K562 (cell line): ENCODE results near the gene SCNN1B. TPM values are rescaled to one million over a fixed set of nuclear protein-coding genes. Genes with fewer than 3 reads are reported as not detected.

Source experiments
- ETS2 ChIP-seq: IDR thresholded peaks from 2 replicates; pipeline ENCODE4 v1.6.1; 2016; ENCODE audit warnings: borderline replicate concordance, missing genetic modification characterization, mild to moderate bottlenecking, moderate library complexity, missing compliant biosample characterization; ENCODE audit not compliant: poor library complexity, severe bottlenecking
- PURB ChIP-seq: sonication (generic); formaldehyde crosslinking; IDR thresholded peaks from 2 replicates; pipeline ENCODE4 v1.9.0; 2021; ENCODE audit warnings: low read depth, mild to moderate bottlenecking, missing genetic modification reagents
- ZFP36 ChIP-seq: fragments of 150-350 bp; IDR thresholded peaks from 2 replicates; pipeline ENCODE4 v1.6.1; 2018; ENCODE audit warnings: low read length, low read depth; ENCODE audit not compliant: partially characterized antibody
- polyA plus RNA-seq, 8 experiments: library from polyadenylated mRNA; depleted of rRNA in 4 of 8; stranded (reverse) in 5 of 8; unstranded in 3 of 8; fragments of >200 nt; fragmentation: Nextera tagmentation in 2 of 8; fragmentation: Illumina TruSeq in 1 of 8; extraction: Ambion mirVana in 2 of 8; extraction: Trizol in 1 of 8; gene quantifications; 2 replicates each; pipeline versions ENCODE4 v1.2.1 to v1.2.3, GENCODE V29; 2011 to 2014; ENCODE audit warnings: inconsistent platforms in 1 of 8, missing spikeins in 1 of 8
- total RNA-seq, 7 experiments: library from RNA; depleted of rRNA in 6 of 7; stranded (reverse); fragments of >200 nt in 6 of 7; fragmentation: Illumina TruSeq in 2 of 7; extraction: Trizol in 2 of 7; gene quantifications; 2 replicates each; pipeline versions ENCODE4 v1.2.1 to v1.2.3, GENCODE V29; 2011 to 2021; ENCODE audit warnings: low replicate concordance in 1 of 7
- TF ChIP-seq, protein P1 (sequence below): sonication (generic); formaldehyde crosslinking; IDR thresholded peaks from 2 replicates; pipeline ENCODE4 v1.8.0; 2022; ENCODE audit warnings: mild to moderate bottlenecking, missing genetic modification reagents
- TF ChIP-seq, protein P2 (sequence below): sonication (generic); formaldehyde crosslinking; IDR thresholded peaks from 2 replicates; pipeline ENCODE4 v1.9.0; 2022; ENCODE audit warnings: mild to moderate bottlenecking, missing genetic modification reagents

Gene SCNN1B
- total and polyA plus RNA-seq, 9 of the 15 experiments (the other 6 are each of a cell fraction or from before 2014, with no cell fraction given) = not detected

DNA sequence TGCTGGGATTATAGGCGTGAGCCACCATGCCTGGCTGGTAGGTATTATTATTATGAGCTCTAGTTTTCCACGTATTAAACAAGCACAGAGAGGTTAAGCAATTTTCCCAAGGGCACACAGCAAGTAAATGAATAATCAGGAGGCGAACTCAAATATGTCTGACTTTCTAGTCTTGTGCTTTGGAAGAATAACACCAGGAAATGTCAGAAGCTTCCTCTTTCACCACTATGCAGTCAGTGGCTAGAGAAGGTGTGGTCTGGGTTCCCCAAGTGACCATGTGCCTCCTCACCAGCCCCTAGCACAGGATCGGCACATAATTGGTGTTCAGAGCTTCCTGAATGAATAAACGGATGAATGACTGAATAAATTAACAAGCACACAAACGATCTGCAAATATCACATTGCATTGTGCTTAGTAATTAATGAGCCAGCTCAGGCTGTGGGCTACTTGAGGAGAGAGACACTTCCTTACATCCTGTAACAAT lies 21.6 kb upstream of the SCNN1B start (continued):
- TF ChIP-seq, protein P1, sequence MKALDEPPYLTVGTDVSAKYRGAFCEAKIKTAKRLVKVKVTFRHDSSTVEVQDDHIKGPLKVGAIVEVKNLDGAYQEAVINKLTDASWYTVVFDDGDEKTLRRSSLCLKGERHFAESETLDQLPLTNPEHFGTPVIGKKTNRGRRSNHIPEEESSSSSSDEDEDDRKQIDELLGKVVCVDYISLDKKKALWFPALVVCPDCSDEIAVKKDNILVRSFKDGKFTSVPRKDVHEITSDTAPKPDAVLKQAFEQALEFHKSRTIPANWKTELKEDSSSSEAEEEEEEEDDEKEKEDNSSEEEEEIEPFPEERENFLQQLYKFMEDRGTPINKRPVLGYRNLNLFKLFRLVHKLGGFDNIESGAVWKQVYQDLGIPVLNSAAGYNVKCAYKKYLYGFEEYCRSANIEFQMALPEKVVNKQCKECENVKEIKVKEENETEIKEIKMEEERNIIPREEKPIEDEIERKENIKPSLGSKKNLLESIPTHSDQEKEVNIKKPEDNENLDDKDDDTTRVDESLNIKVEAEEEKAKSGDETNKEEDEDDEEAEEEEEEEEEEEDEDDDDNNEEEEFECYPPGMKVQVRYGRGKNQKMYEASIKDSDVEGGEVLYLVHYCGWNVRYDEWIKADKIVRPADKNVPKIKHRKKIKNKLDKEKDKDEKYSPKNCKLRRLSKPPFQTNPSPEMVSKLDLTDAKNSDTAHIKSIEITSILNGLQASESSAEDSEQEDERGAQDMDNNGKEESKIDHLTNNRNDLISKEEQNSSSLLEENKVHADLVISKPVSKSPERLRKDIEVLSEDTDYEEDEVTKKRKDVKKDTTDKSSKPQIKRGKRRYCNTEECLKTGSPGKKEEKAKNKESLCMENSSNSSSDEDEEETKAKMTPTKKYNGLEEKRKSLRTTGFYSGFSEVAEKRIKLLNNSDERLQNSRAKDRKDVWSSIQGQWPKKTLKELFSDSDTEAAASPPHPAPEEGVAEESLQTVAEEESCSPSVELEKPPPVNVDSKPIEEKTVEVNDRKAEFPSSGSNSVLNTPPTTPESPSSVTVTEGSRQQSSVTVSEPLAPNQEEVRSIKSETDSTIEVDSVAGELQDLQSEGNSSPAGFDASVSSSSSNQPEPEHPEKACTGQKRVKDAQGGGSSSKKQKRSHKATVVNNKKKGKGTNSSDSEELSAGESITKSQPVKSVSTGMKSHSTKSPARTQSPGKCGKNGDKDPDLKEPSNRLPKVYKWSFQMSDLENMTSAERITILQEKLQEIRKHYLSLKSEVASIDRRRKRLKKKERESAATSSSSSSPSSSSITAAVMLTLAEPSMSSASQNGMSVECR (CRISPR knock-in tag) = no peak
- TF ChIP-seq, protein P2, sequence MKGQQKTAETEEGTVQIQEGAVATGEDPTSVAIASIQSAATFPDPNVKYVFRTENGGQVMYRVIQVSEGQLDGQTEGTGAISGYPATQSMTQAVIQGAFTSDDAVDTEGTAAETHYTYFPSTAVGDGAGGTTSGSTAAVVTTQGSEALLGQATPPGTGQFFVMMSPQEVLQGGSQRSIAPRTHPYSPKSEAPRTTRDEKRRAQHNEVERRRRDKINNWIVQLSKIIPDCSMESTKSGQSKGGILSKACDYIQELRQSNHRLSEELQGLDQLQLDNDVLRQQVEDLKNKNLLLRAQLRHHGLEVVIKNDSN (CRISPR knock-in tag) = no peak
- no peak for TF ChIP-seq ETS2 (tag)
- peak; percentile 73 for TF ChIP-seq ZFP36
- TF ChIP-seq PURB = no peak
